Neuronal stem cell (in vitro differentiated cells): ENCODE measurements around the gene PPP2R5E.

ENCODE experiments used
- DNase-seq: peaks from one replicate; pipeline ENCODE4 v3.0.0-alpha.2; 2013; ENCODE audit warnings: low spot score
- H2AFZ ChIP-seq: one replicate; pipeline ENCODE4 v1.6.1; 2013; ENCODE audit warnings: mild to moderate bottlenecking, low read length, inconsistent platforms
- H2AK5ac ChIP-seq: 2 replicates; pipeline ENCODE4 v1.6.1; 2013; ENCODE audit warnings: low read depth, mild to moderate bottlenecking, inconsistent platforms, low read length, moderate library complexity, mixed read lengths
- H2BK120ac ChIP-seq: 2 replicates; pipeline ENCODE4 v1.6.1; 2013; ENCODE audit warnings: low read depth, mild to moderate bottlenecking, inconsistent platforms, low read length, moderate library complexity, mixed read lengths
- H2BK12ac ChIP-seq: one replicate; pipeline ENCODE4 v1.6.1; 2013; ENCODE audit warnings: low read length, inconsistent platforms
- H2BK15ac ChIP-seq: 2 replicates; pipeline ENCODE4 v1.6.1; 2013; ENCODE audit warnings: mild to moderate bottlenecking, low read length, inconsistent platforms, mixed read lengths
- H2BK5ac ChIP-seq: one replicate; pipeline ENCODE4 v1.6.1; 2013; ENCODE audit warnings: inconsistent platforms, mild to moderate bottlenecking, low read length, moderate library complexity
- H3K14ac ChIP-seq: one replicate; pipeline ENCODE4 v1.6.1; 2013; ENCODE audit warnings: low read length, inconsistent platforms
- H3K18ac ChIP-seq: 2 replicates; pipeline ENCODE4 v1.6.1; 2013; ENCODE audit warnings: low read length, inconsistent platforms
- H3K23ac ChIP-seq: 2 replicates; pipeline ENCODE4 v1.6.1; 2013; ENCODE audit warnings: low read depth, mild to moderate bottlenecking, mixed read lengths, low read length, inconsistent platforms; ENCODE audit not compliant: poor library complexity
- H3K27ac ChIP-seq: replicated peaks from 3 replicates; pipeline ENCODE4 v1.5.1; 2013; ENCODE audit warnings: low read length, inconsistent platforms
- H3K27me3 ChIP-seq, 3 experiments: 2 replicates each; pipeline ENCODE4 v1.6.1; 2013; ENCODE audit warnings: low read length in 3 of 3, mild to moderate bottlenecking in 2 of 3, inconsistent platforms in 1 of 3, low read depth in 1 of 3, mixed read lengths in 1 of 3, moderate library complexity in 1 of 3; ENCODE audit not compliant: control insufficient read depth in 3 of 3, insufficient read depth in 3 of 3
- H3K36me3 ChIP-seq, 2 donors: replicated peaks in 1 of 2; 2 replicates each; pipeline ENCODE4 v1.6.1; 2013; ENCODE audit warnings: low read length in 2 of 2; ENCODE audit not compliant: control insufficient read depth in 2 of 2, insufficient read depth in 2 of 2
- H3K4ac ChIP-seq: 2 replicates; pipeline ENCODE4 v1.6.1; 2013; ENCODE audit warnings: inconsistent platforms, mild to moderate bottlenecking, low read length, moderate library complexity
- H3K4me1 ChIP-seq, 2 donors: 1 replicate in 1 of 2; 2 replicates in 1 of 2; pipeline ENCODE4 v1.6.1; 2013; ENCODE audit warnings: low read length in 2 of 2, low read depth in 1 of 2; ENCODE audit not compliant: control insufficient read depth in 2 of 2, insufficient read depth in 1 of 2
- H3K4me2 ChIP-seq: one replicate; pipeline ENCODE4 v1.6.1; 2013; ENCODE audit warnings: mild to moderate bottlenecking, low read length, inconsistent platforms; ENCODE audit not compliant: insufficient read depth, poor library complexity, severe bottlenecking
- H3K4me3 ChIP-seq, 2 donors: 2 replicates each; pipeline ENCODE4 v1.5.1; 2013; ENCODE audit warnings: low read length in 2 of 2, mild to moderate bottlenecking in 2 of 2, inconsistent platforms in 1 of 2, moderate library complexity in 1 of 2
- H3K79me1 ChIP-seq: one replicate; pipeline ENCODE4 v1.6.1; 2013; ENCODE audit warnings: low read depth, mild to moderate bottlenecking, inconsistent platforms, low read length, moderate library complexity
- H3K9ac ChIP-seq: one replicate; pipeline ENCODE4 v1.6.1; 2013; ENCODE audit warnings: mild to moderate bottlenecking, low read depth, low read length, inconsistent platforms; ENCODE audit not compliant: poor library complexity
- H3K9me3 ChIP-seq, 2 donors: replicated peaks in 1 of 2; 2 replicates each; pipeline versions ENCODE3 to v1.6.1; 2013; ENCODE audit warnings: low read length in 2 of 2, mild to moderate bottlenecking in 2 of 2, inconsistent platforms in 1 of 2, low read depth in 1 of 2, mixed read lengths in 1 of 2, moderate library complexity in 1 of 2; ENCODE audit not compliant: control insufficient read depth in 2 of 2, insufficient read depth in 1 of 2
- H4K8ac ChIP-seq: one replicate; pipeline ENCODE4 v1.6.1; 2013; ENCODE audit warnings: low read depth, mild to moderate bottlenecking, inconsistent platforms, low read length, moderate library complexity
- H4K91ac ChIP-seq: one replicate; pipeline ENCODE4 v1.6.1; 2013; ENCODE audit warnings: low read length, low read depth, mild to moderate bottlenecking, inconsistent platforms; ENCODE audit not compliant: poor library complexity
- WGBS, 2 donors: extraction: QIAGEN DNeasy Blood & Tissue Kit; methylation state at CpG; one replicate each; pipeline ENCODE4 v1.1.7; 2013; ENCODE audit warnings: missing lambda C conversion rate in 2 of 2, mixed read lengths in 1 of 2; ENCODE audit not compliant: insufficient read length in 2 of 2, insufficient replicate concordance in 1 of 2; ENCODE audit errors: extremely low coverage in 2 of 2; 5-methylcytosine and 5-hydroxymethylcytosine counted together

The PPP2R5E gene

DNA sequence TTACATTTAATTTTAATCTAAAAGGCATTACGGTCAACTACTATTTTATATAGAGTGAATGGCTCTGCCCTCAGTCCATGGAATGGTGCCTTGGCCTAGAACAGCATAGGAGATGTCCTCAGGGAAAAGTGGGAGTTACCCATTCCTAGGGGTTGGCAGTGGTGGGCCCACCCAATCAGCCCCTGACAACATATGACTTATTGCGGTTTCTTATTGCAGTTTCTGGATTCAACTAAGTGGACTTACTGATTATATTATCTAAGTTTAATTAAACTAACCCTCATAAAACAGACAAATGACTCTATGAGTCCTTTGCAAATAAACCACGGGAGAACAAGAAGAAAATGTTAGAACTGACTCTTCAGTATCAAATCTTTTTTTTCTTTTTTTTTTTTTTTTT, 2.3 kb upstream of the PPP2R5E start:
- DNase-seq: no peak
- no peak overlapping the region for H3K18ac ChIP-seq
- no peak overlapping the region for H2BK120ac ChIP-seq
- H3K23ac ChIP-seq: no peak overlapping the region
- no peak overlapping the region for H3K4me3 ChIP-seq
- no peak overlapping the region for H3K4ac ChIP-seq
- H3K9ac ChIP-seq: no peak overlapping the region
- no peaks in the 10 kb centered on the region for H3K27me3 ChIP-seq
- H2BK12ac ChIP-seq: no peak overlapping the region
- H3K9me3 ChIP-seq: no peaks in the 10 kb centered on the region
- H3K79me1 ChIP-seq: peaks cover 3% of the 10 kb centered on the region
- H3K4me1 ChIP-seq: peaks cover 0 to 5% of the 10 kb centered on the region in 2 donors
- no CpG with 5 or more reads among the region's 3 CpGs for WGBS, 2 donors
- no peak overlapping the region for H3K4me2 ChIP-seq
- H3K36me3 ChIP-seq: peaks cover 0 to 10% of the 10 kb centered on the region in 2 donors
- no peak overlapping the region for H2AFZ ChIP-seq
- H2BK15ac ChIP-seq: no peak overlapping the region
- H2BK5ac ChIP-seq: no peak overlapping the region
- H3K27ac ChIP-seq: no peak overlapping the region
- no peak overlapping the region for H2AK5ac ChIP-seq
- no peak overlapping the region for H4K91ac ChIP-seq
- no peak overlapping the region for H4K8ac ChIP-seq
- no peak overlapping the region for H3K14ac ChIP-seq

DNA sequence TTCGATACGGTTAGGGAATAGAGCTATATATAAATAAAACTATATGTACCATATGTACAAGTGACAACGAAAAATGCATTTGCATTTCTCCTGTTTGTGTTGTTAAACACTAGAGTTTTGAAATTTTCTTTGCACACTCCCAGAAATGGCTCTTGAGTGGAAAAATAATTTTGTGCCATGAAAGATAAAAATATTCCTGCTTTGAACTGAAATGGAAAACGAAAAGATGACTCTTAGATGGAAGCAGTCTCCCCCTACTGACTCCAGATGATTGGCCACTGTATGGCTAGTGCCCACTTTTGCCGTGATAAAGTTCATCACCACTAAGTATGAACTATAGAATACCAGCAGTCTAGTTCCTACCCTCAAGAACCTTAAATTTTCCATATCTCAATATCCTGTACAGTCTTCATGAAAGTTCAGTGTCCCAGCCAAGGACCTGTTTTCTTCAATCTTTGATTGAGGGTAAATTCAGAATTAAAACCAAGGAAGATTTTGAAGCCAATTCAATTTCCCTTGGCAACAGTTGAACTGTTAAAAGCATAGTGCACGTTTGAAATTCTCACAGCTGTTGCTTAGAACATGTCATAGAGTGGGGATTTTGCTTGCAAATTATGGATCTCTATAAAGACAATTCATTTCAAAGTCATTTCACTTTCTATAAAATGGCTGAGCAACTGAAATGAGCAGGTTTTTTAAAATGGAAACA, 1.6 kb upstream of the PPP2R5E start:
- Histone ChIP-seq H3K18ac (no peak overlapping the region), H3K9me3 (no peaks in the 10 kb centered on the region), H2AK5ac (no peak overlapping the region), H3K27me3 (no peaks in the 10 kb centered on the region), H3K9ac (no peak overlapping the region), H3K23ac (no peak overlapping the region), H2AFZ (no peak overlapping the region), H3K79me1 (peaks cover 5% of the 10 kb centered on the region), H2BK12ac (no peak overlapping the region), H3K27ac (no peak overlapping the region), H3K4ac (no peak overlapping the region), H2BK120ac (no peak overlapping the region), H2BK15ac (no peak overlapping the region), H3K36me3 (peaks cover 0 to 16% of the 10 kb centered on the region in 2 donors), H3K14ac (no peak overlapping the region), H4K8ac (no peak overlapping the region), H4K91ac (no peak overlapping the region), H2BK5ac (no peak overlapping the region), H3K4me3 (peak overlapping the region in 1 of 2 donors; percentile 72), H3K4me1 (peaks cover 0 to 5% of the 10 kb centered on the region in 2 donors), H3K4me2 (no peak overlapping the region)
- DNase-seq: no peak
- WGBS, 2 donors: no CpG with 5 or more reads among the region's 6 CpGs

DNA sequence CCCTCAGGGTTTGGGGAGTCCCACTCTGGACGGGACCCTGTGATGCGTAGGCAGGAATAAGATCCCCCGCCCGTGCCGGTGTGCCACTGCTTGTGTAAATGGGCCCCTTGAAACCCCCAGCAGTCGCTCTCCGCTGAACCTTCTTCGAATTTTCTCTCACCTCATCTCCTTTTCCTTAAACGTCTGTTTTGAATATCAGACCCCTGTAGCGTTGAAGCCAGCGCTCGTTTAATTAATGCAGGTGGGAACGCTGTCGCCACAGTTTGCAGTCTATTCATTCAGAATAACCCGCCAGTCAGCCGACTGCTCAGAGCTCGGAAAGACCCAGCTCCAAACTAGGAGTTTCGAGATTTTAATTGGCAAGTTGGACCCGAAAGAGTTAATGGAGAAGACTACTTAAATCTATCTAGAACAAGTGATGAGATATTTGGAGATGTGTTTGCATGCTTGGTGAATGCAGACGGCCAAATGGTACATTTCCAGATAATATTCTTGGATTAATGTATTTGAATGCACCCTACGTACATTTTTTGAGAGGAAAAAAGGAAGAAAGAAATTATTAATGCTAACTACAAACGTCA, 739 bp upstream of the PPP2R5E start:
- H3K4me3 ChIP-seq: peak overlapping the region; percentile 72 to 95
- peaks cover 0 to 5% of the 10 kb centered on the region in 2 donors for H3K4me1 ChIP-seq
- peaks cover 5% of the 10 kb centered on the region for H3K79me1 ChIP-seq
- no peak overlapping the region for H3K4ac ChIP-seq
- no peak overlapping the region for H4K91ac ChIP-seq
- peak overlapping the region; percentile 61 for H2AK5ac ChIP-seq
- no peaks in the 10 kb centered on the region for H3K27me3 ChIP-seq
- peaks cover 2 to 24% of the 10 kb centered on the region in 2 donors for H3K36me3 ChIP-seq
- H2BK15ac ChIP-seq: peak overlapping the region; percentile 93
- peak overlapping the region; percentile 100 for H2BK5ac ChIP-seq
- peak overlapping the region; percentile 99 for H3K18ac ChIP-seq
- no peak overlapping the region for H3K14ac ChIP-seq
- H3K9me3 ChIP-seq: no peaks in the 10 kb centered on the region
- H4K8ac ChIP-seq: peak overlapping the region; percentile 72
- peak overlapping the region; percentile 88 for H3K9ac ChIP-seq
- H2BK12ac ChIP-seq: no peak overlapping the region
- peak overlapping the region; percentile 95 for H2AFZ ChIP-seq
- H3K4me2 ChIP-seq: peak overlapping the region; percentile 87
- H3K27ac ChIP-seq: peak overlapping the region; percentile 97
- no CpG with 5 or more reads among the region's 22 CpGs for WGBS, 2 donors
- H3K23ac ChIP-seq: peak overlapping the region; percentile 65
- no peak for DNase-seq
- no peak overlapping the region for H2BK120ac ChIP-seq

- H4K91ac ChIP-seq: peak overlapping the region; percentile 99
- no peaks in the 10 kb centered on the region for H3K9me3 ChIP-seq
- H2BK15ac ChIP-seq: peak overlapping the region; percentile 75
- no peak overlapping the region for H2BK12ac ChIP-seq
- peaks cover 5 to 39% of the 10 kb centered on the region in 2 donors for H3K36me3 ChIP-seq
- H3K27me3 ChIP-seq: no peaks in the 10 kb centered on the region
- H3K9ac ChIP-seq: peak overlapping the region; percentile 97
- peaks cover 0 to 5% of the 10 kb centered on the region in 2 donors for H3K4me1 ChIP-seq
- H3K79me1 ChIP-seq: peaks cover 8% of the 10 kb centered on the region
- DNase-seq: peak; percentile 39
- H3K4ac ChIP-seq: peak overlapping the region; percentile 97
- peak overlapping the region; percentile 92 for H4K8ac ChIP-seq
- peak overlapping the region; percentile 82 for H3K14ac ChIP-seq
- WGBS, 2 donors: no CpG with 5 or more reads among the region's 46 CpGs
- H2BK120ac ChIP-seq: peak overlapping the region; percentile 81
- H3K23ac ChIP-seq: peak overlapping the region; percentile 91
- H3K4me3 ChIP-seq: peak overlapping the region; percentile 72 to 97
- H2AK5ac ChIP-seq: peak overlapping the region; percentile 90
- peak overlapping the region; percentile 52 for H3K4me2 ChIP-seq
- peak overlapping the region; percentile 99 for H3K18ac ChIP-seq
- peak overlapping the region; percentile 93 for H2BK5ac ChIP-seq
- H3K27ac ChIP-seq: peak overlapping the region; percentile 93
- peak overlapping the region; percentile 95 for H2AFZ ChIP-seq
Measured at GRCh38 chr14:63542231-63542999, 762 bp downstream of the PPP2R5E start.
